H1 (cell line): Measurements from ENCODE around the gene ACBD6. TPM values are rescaled to one million over a fixed set of nuclear protein-coding genes. Genes with fewer than 3 reads are reported as not detected.

Source experiments
- CBX5 ChIP-seq: fragments of 300-800, 300-1000 bp; sonication (generic); IDR thresholded peaks from 2 replicates; pipeline ENCODE4 v1.7.1; 2016; ENCODE audit warnings: antibody characterized with exemption, low read length, low read depth
- CHD1 ChIP-seq: IDR thresholded peaks from 2 replicates; pipeline ENCODE4 v1.6.1; 2012; ENCODE audit warnings: low read depth, low read length, improper control_type of control experiment
- SIN3A ChIP-seq, 2 experiments: IDR thresholded peaks in 1 of 2; conservative IDR thresholded peaks in 1 of 2; 2 replicates each; pipeline ENCODE4 v1.6.1; 2011 to 2012; ENCODE audit warnings: low read length in 2 of 2, improper control_type of control experiment in 1 of 2, low read depth in 1 of 2, mild to moderate bottlenecking in 1 of 2
- SP1 ChIP-seq: IDR thresholded peaks from 2 replicates; pipeline ENCODE4 v1.6.1; 2011; ENCODE audit warnings: low read depth, low read length
- USF2 ChIP-seq: IDR thresholded peaks from 2 replicates; pipeline ENCODE4 v1.6.1; 2011; ENCODE audit warnings: low read length, improper control_type of control experiment
- polyA plus RNA-seq, 7 experiments: library from polyadenylated mRNA; depleted of rRNA in 3 of 7; stranded (reverse) in 5 of 7; unstranded in 2 of 7; fragments of >200 nt in 5 of 7; fragments of 200-250 nt in 2 of 7; gene quantifications; 1 replicate in 5 of 7; 2 replicates in 1 of 7; 4 replicates in 1 of 7; pipeline versions ENCODE4 v1.2.1 to v1.2.3, GENCODE V29; 2011 to 2013; ENCODE audit warnings: missing spikeins in 2 of 7, mixed read lengths in 2 of 7
- total RNA-seq: library from RNA; stranded (reverse); fragmentation: NEBNext Ultra II Directional; extraction: Animal tissue kit (Norgen Biotek cat#: 25700); gene quantifications from 2 replicates; pipeline ENCODE4 v1.2.1, GENCODE V29; 2021

The ACBD6 gene
- total and polyA plus RNA-seq, 2 of the 8 experiments (the other 6 are each of a cell fraction or from before 2014, with no cell fraction given) = 52.0 to 67.7 TPM

- TF ChIP-seq USF2 = no peak
- no peak for TF ChIP-seq CHD1
- TF ChIP-seq SIN3A (conservative IDR thresholded peaks at IDR 0.05 in 1 of 2, IDR thresholded peaks at IDR 0.05 in 1 of 2; ENCODE audit: low read depth in 1 of 2, low read length in 2 of 2) = no peak
- TF ChIP-seq CBX5 = no peak
- no peak for TF ChIP-seq SP1
Observed at GRCh38 chr1:180363246-180363995, 139.0 kb downstream of the ACBD6 start (continued).
